Measurements from ENCODE around the gene GUCD1.

GUCD1 gene

DNA sequence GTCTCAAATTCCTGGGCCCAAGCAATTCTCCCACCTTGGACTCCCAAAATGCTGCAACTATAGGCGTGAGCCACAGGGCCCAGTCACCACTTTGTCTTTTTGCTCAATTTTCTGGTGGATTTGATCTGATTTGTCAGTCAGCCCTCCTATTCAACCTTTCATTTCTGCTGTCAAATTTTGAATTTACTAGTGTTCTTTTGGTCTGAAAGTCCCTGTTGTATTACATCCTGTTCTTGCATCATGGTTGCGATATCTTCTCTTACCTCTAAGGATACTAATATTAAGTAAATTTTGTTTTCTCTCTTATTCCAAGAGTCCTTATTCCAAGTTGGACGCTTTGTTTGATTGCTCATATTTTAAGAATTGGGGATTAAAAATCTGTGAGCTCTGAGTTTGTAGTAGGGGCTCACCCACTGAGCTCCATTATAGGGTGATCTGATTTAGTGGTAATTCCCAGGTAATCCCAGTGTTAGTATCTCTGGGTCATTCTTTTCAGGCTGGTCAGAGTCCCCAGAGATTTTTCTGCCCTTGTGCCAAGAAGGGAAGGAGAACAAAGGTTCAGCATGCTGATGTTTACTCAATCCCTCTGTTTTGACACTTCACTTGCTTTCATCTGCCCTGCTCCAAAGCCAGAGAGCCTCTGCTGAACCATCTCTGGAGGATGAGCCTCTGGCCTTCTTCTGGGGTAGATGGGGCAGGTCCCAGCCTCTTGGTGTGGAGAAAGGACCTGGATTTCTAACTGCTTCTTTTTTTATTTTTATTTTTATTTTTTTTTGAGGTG lies 49.8 kb downstream of the GUCD1 start:
- TF ChIP-seq CTCF (IDR thresholded peaks at IDR 0.05; ENCODE audit: low read depth, low read length) = no peak
- peak in 1 of 2 donors; percentile 45 for DNase-seq (ENCODE audit: low read depth in 2 of 2)

DNA sequence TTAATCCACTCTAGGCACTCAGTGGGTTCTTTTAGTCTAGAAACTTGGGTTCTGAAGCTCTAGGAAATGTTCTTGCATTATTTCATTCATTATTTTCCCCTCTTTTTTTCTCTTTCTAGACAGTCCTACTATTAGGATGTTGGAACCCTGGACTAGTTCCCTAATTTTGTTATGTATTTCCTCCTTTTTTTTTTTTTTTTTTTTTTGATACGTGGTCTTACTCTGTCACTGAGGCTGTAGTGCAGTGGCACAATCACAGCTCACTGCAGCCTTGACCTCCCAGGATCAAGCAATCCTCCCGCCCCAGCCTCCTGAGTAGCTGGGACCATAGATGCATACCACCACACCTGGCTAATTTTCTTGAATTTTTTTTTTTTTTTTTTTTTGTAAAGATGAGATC lies 50.4 kb downstream of the GUCD1 start:
- DNase-seq (ENCODE audit: low read depth in 2 of 2) = no peak
- H3K4me3 ChIP-seq (replicated peaks in 1 of 2; ENCODE audit: low read depth in 2 of 2, low read length in 2 of 2) = no peak overlapping the region
- no peak for TF ChIP-seq CTCF (IDR thresholded peaks at IDR 0.05; ENCODE audit: low read depth, low read length)

More for the DNA sequence above, 49.8 kb downstream of the GUCD1 start:
- H3K4me3 ChIP-seq (replicated peaks in 1 of 2; ENCODE audit: low read depth in 2 of 2, low read length in 2 of 2) = no peak overlapping the region

DNA sequence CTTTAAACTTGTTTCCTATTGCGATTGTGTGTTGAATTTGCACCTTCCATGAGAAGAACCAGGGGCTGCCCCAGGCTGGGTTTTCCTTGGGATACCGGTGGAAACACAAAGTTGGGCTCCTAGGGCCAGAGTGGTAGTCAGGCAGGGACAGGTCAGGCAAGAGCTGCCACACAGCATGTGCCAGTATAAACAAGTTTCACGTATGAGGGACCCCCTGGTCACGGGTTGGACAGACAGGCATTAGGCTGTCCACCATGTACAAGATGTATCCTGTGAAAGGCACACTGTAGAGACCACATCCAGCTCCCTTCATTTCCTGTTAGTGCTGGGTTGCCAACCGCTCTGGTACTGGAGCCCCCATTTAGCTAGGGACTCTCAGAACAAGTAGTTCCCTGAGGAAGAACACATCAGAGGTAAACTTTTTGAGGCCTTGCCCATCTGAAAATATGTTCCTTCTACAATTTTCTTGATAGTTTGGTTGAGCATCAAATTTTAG lies 51.0 kb downstream of the GUCD1 start:
- no peak for TF ChIP-seq CTCF (IDR thresholded peaks at IDR 0.05; ENCODE audit: low read depth, low read length)
- H3K4me3 ChIP-seq (replicated peaks in 1 of 2; ENCODE audit: low read depth in 2 of 2, low read length in 2 of 2) = no peak overlapping the region
- no peak for DNase-seq (ENCODE audit: low read depth in 2 of 2)

- TF ChIP-seq CTCF (IDR thresholded peaks at IDR 0.05; ENCODE audit: low read depth, low read length) = peak; percentile 72
- no peak overlapping the region for H3K4me3 ChIP-seq (replicated peaks in 1 of 2; ENCODE audit: low read depth in 2 of 2, low read length in 2 of 2)
- DNase-seq (ENCODE audit: low read depth in 2 of 2) = peak; percentile 68 to 72
Observed at GRCh38 chr22:24503137-24503842, 51.6 kb downstream of the GUCD1 start.

DNA sequence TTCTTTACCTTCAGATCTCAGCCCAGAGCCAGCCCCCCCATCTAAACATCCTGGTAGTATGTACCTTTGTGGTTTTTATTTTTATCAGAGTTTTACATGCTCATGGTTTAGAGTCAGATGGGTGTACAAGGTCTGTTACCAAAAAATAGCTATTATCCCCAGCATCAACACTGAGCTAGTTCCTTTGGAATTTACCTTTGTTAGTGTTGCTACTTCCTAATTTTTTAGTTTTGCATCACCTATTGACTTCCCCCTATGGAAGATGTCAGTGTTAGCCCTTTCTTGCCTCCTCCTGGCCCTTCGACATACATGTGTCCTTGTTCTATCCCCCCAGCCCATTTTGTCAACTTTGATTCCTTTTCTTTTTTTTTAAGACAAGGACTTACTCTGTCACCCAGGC lies 52.4 kb downstream of the GUCD1 start:
- DNase-seq (ENCODE audit: low read depth in 2 of 2) = no peak
- H3K4me3 ChIP-seq (replicated peaks in 1 of 2; ENCODE audit: low read depth in 2 of 2, low read length in 2 of 2) = no peak overlapping the region
- TF ChIP-seq CTCF (IDR thresholded peaks at IDR 0.05; ENCODE audit: low read depth, low read length) = no peak

GRCh38 chr22:24502034-24502433 lies 52.9 kb downstream of the GUCD1 start:
- no peak for DNase-seq (ENCODE audit: low read depth in 2 of 2)
- no peak for TF ChIP-seq CTCF (IDR thresholded peaks at IDR 0.05; ENCODE audit: low read depth, low read length)
- no peak overlapping the region for H3K4me3 ChIP-seq (replicated peaks in 1 of 2; ENCODE audit: low read depth in 2 of 2, low read length in 2 of 2)
